Cardiac muscle cell (in vitro differentiated cells and primary cell): ENCODE measurements around the gene STAG3. TPM values are rescaled to one million over a fixed set of nuclear protein-coding genes. Genes with fewer than 3 reads are reported as not detected.

Experiments used
- DNase-seq, 2 donors: peaks; one replicate each; pipeline versions ENCODE4 v3.0.0 to v3.0.0-alpha.2; 2010 to 2017; ENCODE audit warnings: low read depth in 1 of 2, low spot score in 1 of 2
- H3K27ac ChIP-seq: fragments of 200-600 bp; sonication (generic); 2 replicates; pipeline ENCODE4 v1.5.1; 2016
- H3K27me3 ChIP-seq: fragments of 200-600 bp; sonication (generic); 2 replicates; pipeline ENCODE4 v1.6.0; 2016; ENCODE audit warnings: control low read depth
- H3K36me3 ChIP-seq: fragments of 200-600 bp; sonication (generic); 2 replicates; pipeline ENCODE4 v1.5.1; 2016; ENCODE audit warnings: control low read depth
- H3K4me1 ChIP-seq: fragments of 200-600 bp; sonication (generic); 2 replicates; pipeline ENCODE4 v1.8.1; 2017; ENCODE audit warnings: low read depth, mild to moderate bottlenecking, mixed run types
- H3K4me3 ChIP-seq: fragments of 200-600 bp; sonication (generic); 2 replicates; pipeline ENCODE4 v1.5.1; 2016; ENCODE audit warnings: mild to moderate bottlenecking
- H3K9me3 ChIP-seq: fragments of 200-600 bp; sonication (generic); 2 replicates; pipeline ENCODE4 v1.5.1; 2017; ENCODE audit warnings: low read depth, mild to moderate bottlenecking, control low read depth
- polyA plus RNA-seq: library from polyadenylated mRNA; unstranded; fragments of >200 nt; fragmentation: Nextera tagmentation; extraction: Ambion mirVana; gene quantifications from 2 replicates; pipeline ENCODE4 v1.2.1, GENCODE V29; 2016
- total RNA-seq: library from RNA; depleted of rRNA; stranded (reverse); fragments of >200 nt; gene quantifications from 2 replicates; pipeline ENCODE4 v1.2.3, GENCODE V29; 2016
- TF ChIP-seq, protein P1 (sequence below): IDR thresholded peaks from 2 replicates; pipeline ENCODE4 v1.5.1; 2012; ENCODE audit warnings: low read depth, mild to moderate bottlenecking, low read length

STAG3 gene
- total and polyA plus RNA-seq, 2 experiments from 2014 or later: 2.0 to 5.8 TPM

GRCh38 chr7:100148225-100148558 is 29.5 kb upstream of the STAG3 start:
- Histone ChIP-seq H3K27ac (peak overlapping the region; percentile 54), H3K36me3 (no peaks in the 10 kb centered on the region), H3K9me3 (no peaks in the 10 kb centered on the region), H3K4me1 (no peaks in the 10 kb centered on the region), H3K27me3 (no peaks in the 10 kb centered on the region), H3K4me3 (peak overlapping the region; percentile 12)
- TF ChIP-seq, protein P1, sequence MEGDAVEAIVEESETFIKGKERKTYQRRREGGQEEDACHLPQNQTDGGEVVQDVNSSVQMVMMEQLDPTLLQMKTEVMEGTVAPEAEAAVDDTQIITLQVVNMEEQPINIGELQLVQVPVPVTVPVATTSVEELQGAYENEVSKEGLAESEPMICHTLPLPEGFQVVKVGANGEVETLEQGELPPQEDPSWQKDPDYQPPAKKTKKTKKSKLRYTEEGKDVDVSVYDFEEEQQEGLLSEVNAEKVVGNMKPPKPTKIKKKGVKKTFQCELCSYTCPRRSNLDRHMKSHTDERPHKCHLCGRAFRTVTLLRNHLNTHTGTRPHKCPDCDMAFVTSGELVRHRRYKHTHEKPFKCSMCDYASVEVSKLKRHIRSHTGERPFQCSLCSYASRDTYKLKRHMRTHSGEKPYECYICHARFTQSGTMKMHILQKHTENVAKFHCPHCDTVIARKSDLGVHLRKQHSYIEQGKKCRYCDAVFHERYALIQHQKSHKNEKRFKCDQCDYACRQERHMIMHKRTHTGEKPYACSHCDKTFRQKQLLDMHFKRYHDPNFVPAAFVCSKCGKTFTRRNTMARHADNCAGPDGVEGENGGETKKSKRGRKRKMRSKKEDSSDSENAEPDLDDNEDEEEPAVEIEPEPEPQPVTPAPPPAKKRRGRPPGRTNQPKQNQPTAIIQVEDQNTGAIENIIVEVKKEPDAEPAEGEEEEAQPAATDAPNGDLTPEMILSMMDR: no peak
- DNase-seq: no peak

DNA sequence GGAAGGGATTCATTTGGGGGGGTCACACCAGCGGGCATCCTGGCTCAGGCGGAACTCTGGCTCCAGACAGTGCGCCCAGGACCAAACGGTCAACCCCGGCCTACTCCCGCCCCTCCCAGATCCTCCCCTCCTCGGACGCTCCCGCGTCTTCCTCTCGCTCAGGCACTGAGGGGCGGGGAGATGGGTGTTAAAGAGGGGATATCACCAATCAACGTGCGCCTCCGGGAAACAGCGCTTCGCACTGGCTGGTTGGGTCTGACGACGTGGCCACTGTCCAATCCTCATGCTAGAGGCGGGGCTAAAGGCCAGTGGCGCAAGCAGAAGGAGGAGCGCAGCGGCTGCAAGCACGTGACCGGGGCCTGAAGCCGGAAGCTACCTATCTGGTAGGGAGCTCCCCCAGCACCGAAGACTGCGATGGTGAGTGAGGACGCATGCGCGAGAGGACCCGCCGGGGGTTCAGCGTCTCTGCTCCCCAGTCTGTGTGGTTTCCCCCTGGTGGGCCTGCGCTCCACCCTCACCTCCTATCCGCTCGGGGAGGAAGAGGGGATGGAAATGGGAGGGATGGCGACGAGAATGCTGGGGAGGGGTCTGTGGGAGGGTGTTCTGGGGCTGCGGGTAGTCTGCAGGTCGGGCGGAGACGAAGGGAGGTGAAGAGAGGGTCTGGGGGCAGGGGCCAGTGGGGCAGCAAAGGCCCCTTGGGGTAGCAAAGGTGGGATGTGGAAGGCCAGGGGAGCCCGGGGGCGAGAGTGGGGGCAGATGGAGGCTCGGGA is 29.0 kb upstream of the STAG3 start, which contains the start of gene LAMTOR4:
Gene LAMTOR4 (plus strand): TSS at position 360 of the 770 bp plus-strand sequence. CDS start 55 bp downstream, at position 415.
- peak; percentile 99 for DNase-seq
- TF ChIP-seq, protein P1: no peak
- H3K4me1 ChIP-seq: no peaks in the 10 kb centered on the region
- H3K9me3 ChIP-seq: no peaks in the 10 kb centered on the region
- peak within 1 kb of the TSS; percentile 54 for H3K27ac ChIP-seq
- H3K36me3 ChIP-seq: no peaks in the 10 kb centered on the region
- no peaks in the 10 kb centered on the region for H3K27me3 ChIP-seq
- H3K4me3 ChIP-seq: peak within 1 kb of the TSS; percentile 97

- Histone ChIP-seq H3K27me3 (no peaks in the 10 kb centered on the region), H3K9me3 (no peaks in the 10 kb centered on the region), H3K27ac (no peak overlapping the region), H3K4me1 (peaks cover 2% of the 10 kb centered on the region), H3K36me3 (peaks cover 19% of the 10 kb centered on the region), H3K4me3 (no peak overlapping the region)
- DNase-seq: no peak
- TF ChIP-seq, protein P1: no peak
Observed at GRCh38 chr7:100152404-100152803, 25.3 kb upstream of the STAG3 start.

GRCh38 chr7:100152937-100153666 is 24.6 kb upstream of the STAG3 start:
- Histone ChIP-seq H3K36me3 (peaks cover 19% of the 10 kb centered on the region), H3K9me3 (no peaks in the 10 kb centered on the region), H3K27ac (no peak overlapping the region), H3K4me3 (no peak overlapping the region), H3K27me3 (no peaks in the 10 kb centered on the region), H3K4me1 (peaks cover 6% of the 10 kb centered on the region)
- TF ChIP-seq, protein P1: no peak
- DNase-seq: no peak

- peak overlapping the region; percentile 56 for H3K27ac ChIP-seq
- H3K36me3 ChIP-seq: peaks cover 19% of the 10 kb centered on the region
- H3K4me3 ChIP-seq: no peak overlapping the region
- peaks cover 6% of the 10 kb centered on the region for H3K4me1 ChIP-seq
- H3K27me3 ChIP-seq: no peaks in the 10 kb centered on the region
- no peak for DNase-seq
- TF ChIP-seq, protein P1: no peak
- H3K9me3 ChIP-seq: no peaks in the 10 kb centered on the region
Observed at GRCh38 chr7:100153708-100154535, 23.8 kb upstream of the STAG3 start.
